ENCODE results near the gene TRIP6.
"Not testable (repeated sequence)": the region's sequence is repeated elsewhere in the genome, so short reads cannot be mapped to it uniquely, and the experiment has no call there.

The TRIP6 gene

GRCh38 chr7:100839361-100839760 lies 27.8 kb upstream of the TRIP6 start:
- DNase-seq, result no peak

GRCh38 chr7:100840470-100841100 lies 26.6 kb upstream of the TRIP6 start:
- no peak for DNase-seq

- no peak for DNase-seq
These were observed 19.8 kb upstream of the TRIP6 start for GRCh38 chr7:100847360-100847759.

GRCh38 chr7:100852048-100852872 lies 14.9 kb upstream of the TRIP6 start, which contains the start of gene SLC12A9:
Gene SLC12A9, plus strand, starts transcription at chr7:100852713. Its CDS starts 1,485 bp downstream, at chr7:100854198.
- peak; percentile 53 to 74 for DNase-seq

GRCh38 chr7:100854146-100854895 lies 12.9 kb upstream of the TRIP6 start:
- DNase-seq, result no peak

- DNase-seq, result not testable (repeated sequence)
These were observed 12.3 kb upstream of the TRIP6 start for GRCh38 chr7:100854899-100855298.

GRCh38 chr7:100855515-100855914 lies 11.7 kb upstream of the TRIP6 start:
- no peak for DNase-seq

GRCh38 chr7:100856871-100857282 lies 10.3 kb upstream of the TRIP6 start:
- no peak for DNase-seq

GRCh38 chr7:100859856-100860255 lies 7.3 kb upstream of the TRIP6 start:
- no peak for DNase-seq

- no peak for DNase-seq
These were observed 6.2 kb upstream of the TRIP6 start for GRCh38 chr7:100860702-100861615.

- no peak for DNase-seq
These were observed 5.6 kb upstream of the TRIP6 start for GRCh38 chr7:100861616-100861985.

GRCh38 chr7:100863406-100863950 lies 3.7 kb upstream of the TRIP6 start:
- DNase-seq, result no peak

- DNase-seq, result no peak
These were observed 2.8 kb upstream of the TRIP6 start for GRCh38 chr7:100864263-100864845.

- DNase-seq, result no peak
These were observed 1.7 kb upstream of the TRIP6 start for GRCh38 chr7:100865372-100865911.

- DNase-seq, result peak; percentile 28 to 56
These were observed 1.1 kb upstream of the TRIP6 start for GRCh38 chr7:100865938-100866728.

- no peak for DNase-seq
These were observed 503 bp upstream of the TRIP6 start for GRCh38 chr7:100866729-100867039.

- no peak for DNase-seq
These were observed 744 bp downstream of the TRIP6 start for GRCh38 chr7:100867776-100868485.

GRCh38 chr7:100873599-100874299 lies 6.6 kb downstream of the TRIP6 start:
- no peak for DNase-seq

GRCh38 chr7:100874300-100874576 lies 7.1 kb downstream of the TRIP6 start:
- DNase-seq, result no peak
